GM12873 (cell line): ENCODE measurements around the gene ENTHD1.
A peak's percentile ranks its signal among the peaks of the same experiment; 100 is the strongest.

Experiments
- CTCF ChIP-seq: IDR thresholded peaks from 2 replicates; pipeline ENCODE4 v1.5.1; 2012; ENCODE audit warnings: low read depth, mild to moderate bottlenecking, moderate library complexity, low read length, control low read depth; ENCODE audit not compliant: insufficient read depth; ENCODE audit errors: missing control alignments

ENTHD1 gene

GRCh38 chr22:39893526-39893925 is at the start of gene ENTHD1:
Gene ENTHD1 (minus strand): TSS chr22:39893760. CDS start chr22:39887748, 6,012 bp downstream.
- no peak for TF ChIP-seq CTCF

- peak; percentile 27 for TF ChIP-seq CTCF
Observed at GRCh38 chr22:39943337-39943736, 49.8 kb upstream of the ENTHD1 start.

GRCh38 chr22:39942439-39943230 is 49.1 kb upstream of the ENTHD1 start:
- no peak for TF ChIP-seq CTCF

GRCh38 chr22:39941601-39942000 is 48.0 kb upstream of the ENTHD1 start:
- TF ChIP-seq CTCF, result no peak

- TF ChIP-seq CTCF, result peak; percentile 29
Observed at GRCh38 chr22:39940757-39941305, 47.3 kb upstream of the ENTHD1 start.

GRCh38 chr22:39939830-39940229 is 46.3 kb upstream of the ENTHD1 start:
- no peak for TF ChIP-seq CTCF

GRCh38 chr22:39938509-39939111 is 45.0 kb upstream of the ENTHD1 start:
- no peak for TF ChIP-seq CTCF
